NCI-H524 treated with DMSO at 0.1 percent for 48 hours (cell line): ENCODE results near the gene DHRS3.
"Not testable (repeated sequence)": the region's sequence is repeated elsewhere in the genome, so short reads cannot be mapped to it uniquely, and the experiment has no call there.

Experiments
- DNase-seq: peaks from one replicate; lab custom pipeline; 2025; lab: John Stamatoyannopoulos, UW

Gene DHRS3

DNA sequence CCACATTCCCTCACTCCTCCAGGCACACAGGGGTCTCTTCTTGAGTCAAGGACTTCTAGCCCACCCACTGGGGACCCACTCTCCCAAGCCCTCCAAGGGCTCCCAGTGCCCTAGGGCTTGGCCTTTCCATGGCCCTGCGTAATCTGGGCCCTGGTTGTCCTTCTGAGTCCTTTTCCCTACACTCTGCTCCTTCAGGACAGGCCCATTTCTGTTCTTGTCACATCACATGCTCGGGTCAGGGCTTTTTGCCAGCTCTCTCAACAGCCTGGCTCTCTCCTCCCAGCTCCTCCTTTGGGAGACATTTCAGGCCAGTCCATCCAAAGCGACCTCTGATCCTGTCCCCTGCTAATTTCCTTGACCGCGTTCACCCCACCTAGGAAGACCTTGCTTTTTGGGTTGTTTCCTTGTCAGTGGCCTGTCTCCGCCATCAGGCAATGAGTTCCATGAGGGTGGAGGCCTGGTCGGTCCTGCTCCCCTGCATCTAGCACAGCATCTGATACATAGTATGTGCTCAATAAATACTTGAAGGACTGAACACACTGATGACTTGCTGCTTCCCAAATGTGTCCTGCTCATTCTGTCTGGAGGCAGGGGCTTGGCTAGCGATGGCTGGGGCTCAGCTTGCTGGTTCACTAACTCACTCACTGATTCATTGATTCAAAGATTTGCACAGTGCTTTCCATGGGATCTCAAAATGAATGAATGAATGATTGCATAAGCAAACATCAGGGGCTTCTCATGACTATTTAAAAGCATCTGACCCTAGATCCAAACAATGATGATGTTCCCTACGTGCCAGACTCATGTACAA lies 44.8 kb downstream of the DHRS3 start:
- no peak for DNase-seq

DNA sequence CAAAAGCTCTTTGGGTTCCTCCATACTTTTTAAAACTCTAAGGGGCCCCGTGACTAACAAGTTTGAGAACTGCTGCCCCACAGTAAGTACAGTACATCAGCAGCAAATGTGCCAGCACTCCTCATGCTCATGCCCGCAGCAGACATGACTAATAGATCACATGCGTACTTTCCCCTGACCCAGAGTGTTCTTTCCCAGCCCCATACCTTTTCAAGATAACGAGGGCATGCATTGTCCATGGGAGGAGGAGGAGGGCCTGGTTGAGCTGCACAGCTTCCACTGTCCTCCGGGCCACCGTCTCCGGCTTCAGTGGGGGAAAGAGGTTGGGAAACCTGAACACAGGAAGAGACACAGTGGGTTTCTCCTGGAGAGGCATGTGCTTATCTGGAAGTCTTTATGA lies 45.5 kb downstream of the DHRS3 start:
- no peak for DNase-seq

DNA sequence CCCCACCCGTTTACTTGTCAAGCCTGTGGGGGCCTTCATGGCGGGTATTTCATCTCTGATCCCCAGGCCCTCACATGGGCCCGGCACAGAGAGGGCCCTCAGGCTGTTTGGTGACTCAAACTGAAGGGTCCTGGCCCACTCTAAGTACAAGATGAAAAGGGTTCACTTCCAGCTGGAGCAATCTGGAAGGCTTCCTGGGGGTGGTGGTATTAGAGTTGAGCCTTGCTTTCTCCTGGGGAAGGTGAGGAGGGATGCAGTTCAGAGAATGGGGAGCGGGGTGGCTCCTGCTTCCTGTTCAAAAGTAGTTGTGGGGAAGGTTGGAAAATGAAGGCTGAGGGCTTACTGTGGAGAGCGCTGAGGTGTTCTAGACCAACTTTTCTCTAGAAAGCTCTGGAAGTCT lies 47.7 kb downstream of the DHRS3 start:
- DNase-seq = no peak

DNA sequence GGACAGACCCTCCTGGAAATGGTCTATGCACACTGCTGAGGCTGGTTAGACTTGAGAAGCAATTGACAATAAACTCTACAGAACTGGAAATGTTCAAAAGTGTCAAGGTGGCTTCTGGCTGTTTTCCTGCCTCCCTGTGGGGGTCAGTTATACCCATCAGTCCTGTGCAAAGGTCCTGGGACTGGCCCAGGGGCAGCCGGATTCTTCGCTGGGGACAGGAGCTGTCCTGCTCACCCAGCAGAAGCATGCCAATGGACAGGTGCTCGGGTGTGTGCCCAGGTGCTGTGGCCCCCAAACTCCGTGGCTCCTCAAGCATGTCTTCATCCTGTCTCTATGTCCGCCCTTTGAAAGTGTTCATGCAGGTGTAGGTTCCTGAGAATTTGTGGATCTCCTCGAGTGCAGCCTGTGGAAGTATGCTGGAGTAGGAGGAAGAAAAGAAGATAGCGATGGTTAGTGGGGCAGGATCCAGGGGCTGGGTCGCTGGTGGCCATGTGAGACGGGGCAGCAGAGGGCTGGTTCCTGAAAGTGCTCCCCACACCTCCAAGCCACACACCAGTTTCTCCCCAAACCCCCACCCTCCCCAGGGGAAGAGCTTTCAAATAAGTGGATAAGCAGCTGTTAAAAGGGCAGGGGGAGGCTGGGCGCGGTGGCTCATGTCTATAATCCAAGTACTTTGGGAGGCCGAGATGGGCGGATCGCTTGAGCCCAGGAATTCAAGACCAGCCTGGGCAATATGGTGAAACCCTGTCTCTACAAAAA lies 49.8 kb downstream of the DHRS3 start:
- DNase-seq = no peak

DNA sequence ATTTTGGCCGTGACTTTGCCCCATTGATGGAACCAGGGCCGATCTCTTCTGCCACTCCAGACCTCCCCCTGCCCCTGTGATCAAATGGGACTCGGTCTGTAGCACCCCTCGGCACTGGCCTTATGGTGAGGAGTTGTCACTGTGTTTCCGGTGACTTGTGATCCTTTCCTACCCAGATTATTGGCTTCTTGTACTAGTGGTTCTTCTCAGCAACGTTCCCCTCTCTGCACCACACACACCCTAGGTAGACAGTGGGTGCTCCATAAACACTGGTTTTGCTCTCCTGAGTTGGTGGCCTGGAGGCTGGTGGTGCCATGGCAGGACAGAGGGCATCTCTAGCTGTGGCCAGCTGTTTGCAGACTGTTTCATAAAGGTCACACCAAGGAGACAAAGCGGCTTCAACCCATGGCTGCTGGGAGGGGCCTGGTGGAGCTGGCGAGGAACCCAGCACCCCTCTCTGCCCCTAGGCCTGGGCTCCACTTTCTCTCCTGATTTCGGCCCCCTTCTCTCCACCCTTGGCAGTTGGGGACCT lies 50.7 kb downstream of the DHRS3 start:
- no peak for DNase-seq

DNA sequence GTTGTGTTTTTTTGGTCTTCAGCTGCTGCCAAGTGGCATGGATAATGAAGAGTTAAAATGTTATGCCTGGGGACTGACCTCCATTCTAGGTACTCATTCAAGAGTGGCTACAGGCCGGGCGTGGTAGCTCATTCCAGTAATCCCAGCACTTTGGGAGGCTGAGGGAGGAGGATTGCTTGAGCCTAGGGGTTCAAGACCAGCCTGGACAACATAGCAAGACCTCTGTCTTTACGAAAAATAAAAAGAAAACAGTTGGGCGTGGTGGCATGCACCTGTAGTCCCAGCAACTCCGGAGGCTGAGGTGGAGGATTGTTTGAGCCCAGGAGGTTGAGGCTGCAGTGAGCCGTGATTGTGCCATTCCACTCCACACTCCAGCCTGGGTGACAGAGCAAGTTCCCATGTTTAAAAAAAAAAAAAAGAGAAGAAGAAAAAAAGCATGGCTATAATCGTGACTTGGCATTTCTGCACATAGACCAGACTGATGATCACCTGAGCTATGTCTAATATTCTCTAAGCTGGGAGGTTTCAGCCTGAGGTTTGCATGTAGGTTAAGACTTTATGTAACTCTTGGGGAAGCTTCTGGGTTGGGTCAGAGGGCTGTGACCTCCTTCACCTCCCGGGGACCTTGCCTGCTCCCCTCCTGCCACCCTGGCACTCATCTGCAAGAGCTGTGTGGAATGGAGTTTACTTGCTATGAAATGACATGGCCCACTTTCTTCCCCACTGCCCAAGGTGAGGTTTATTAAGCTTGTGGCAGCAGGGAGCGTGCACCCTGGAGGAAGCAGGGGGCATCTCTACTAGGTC lies 51.3 kb downstream of the DHRS3 start:
- DNase-seq = no peak

DNA sequence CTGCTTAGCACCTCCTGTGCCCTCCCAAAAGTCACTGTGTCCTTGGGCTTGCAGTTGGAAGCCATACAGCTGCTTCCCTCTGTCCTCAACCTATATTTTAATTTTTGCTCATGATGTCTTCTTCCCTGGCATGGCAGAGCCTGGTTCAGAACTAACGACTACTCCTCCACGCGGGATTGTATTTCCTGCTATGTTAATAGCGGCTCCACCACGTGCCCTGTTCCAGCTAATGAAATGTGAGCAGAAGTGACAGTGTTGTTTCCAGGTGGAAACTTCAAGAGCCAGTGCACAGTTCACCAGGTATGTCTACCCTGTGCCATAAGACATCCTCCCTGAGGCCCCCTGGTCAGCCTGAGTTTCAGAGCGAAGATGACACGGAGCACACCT lies 52.1 kb downstream of the DHRS3 start:
- DNase-seq = no peak

DNA sequence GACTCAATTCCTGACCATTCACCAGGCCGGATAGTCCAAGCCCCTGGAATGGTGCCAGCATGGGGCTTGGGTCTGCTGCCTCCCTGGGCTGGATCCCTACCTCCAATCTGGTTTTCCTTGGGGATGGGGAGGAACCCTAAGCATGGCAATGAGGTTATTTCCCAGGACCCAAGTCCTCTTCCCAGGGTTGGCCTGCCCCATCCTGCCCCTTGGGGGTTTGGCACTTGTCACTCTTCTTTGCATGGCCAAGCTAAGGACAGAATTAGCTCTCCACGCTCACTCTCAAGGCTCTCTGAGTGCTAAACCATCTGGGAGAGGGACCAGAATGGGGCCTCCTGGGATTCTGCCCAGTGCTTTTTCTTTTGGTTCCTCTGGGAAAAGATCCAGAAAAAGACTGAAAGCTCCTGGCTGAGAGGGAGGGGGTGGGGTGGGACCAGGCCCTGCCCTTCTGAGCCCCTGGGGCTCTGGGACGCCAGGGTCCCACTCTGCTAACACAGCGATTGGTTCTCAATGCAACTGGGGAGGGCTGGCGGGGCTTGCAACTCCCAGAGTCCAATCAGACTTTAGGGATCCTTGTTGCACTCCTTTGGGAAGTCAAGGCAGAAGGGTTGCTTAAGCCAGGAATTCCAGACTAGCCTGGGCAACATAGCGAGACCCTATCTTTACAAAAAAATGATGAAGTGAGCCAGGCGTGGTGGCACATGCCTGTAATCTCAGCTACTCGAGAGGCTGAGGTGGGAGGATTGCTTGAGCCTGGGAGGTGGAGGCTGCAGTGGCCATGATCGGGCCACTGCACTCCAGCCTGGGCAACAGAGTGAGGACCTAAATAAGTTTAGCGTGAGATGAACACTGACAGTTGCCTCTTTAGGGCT lies 52.7 kb downstream of the DHRS3 start:
- no peak for DNase-seq

DNA sequence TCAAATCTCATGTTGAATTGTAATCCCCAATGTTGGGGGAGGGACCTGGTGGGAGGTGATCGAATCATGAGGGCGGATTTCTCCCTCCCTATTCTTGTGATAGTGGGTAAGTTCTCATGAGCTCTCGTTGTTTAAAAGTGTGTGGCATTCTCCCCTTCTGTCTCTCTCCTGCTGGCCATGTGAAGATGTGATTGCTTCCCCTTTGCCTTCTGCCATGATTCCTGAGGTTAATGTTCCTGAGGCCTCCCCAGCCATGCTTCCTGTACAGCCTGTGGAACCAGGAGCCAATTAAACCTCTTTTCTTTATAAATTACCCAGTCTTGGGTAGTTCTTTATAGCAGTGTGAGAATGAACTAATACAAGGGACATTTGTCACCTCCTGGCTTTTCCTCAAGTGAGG lies 53.8 kb downstream of the DHRS3 start:
- not testable (repeated sequence) for DNase-seq

DNA sequence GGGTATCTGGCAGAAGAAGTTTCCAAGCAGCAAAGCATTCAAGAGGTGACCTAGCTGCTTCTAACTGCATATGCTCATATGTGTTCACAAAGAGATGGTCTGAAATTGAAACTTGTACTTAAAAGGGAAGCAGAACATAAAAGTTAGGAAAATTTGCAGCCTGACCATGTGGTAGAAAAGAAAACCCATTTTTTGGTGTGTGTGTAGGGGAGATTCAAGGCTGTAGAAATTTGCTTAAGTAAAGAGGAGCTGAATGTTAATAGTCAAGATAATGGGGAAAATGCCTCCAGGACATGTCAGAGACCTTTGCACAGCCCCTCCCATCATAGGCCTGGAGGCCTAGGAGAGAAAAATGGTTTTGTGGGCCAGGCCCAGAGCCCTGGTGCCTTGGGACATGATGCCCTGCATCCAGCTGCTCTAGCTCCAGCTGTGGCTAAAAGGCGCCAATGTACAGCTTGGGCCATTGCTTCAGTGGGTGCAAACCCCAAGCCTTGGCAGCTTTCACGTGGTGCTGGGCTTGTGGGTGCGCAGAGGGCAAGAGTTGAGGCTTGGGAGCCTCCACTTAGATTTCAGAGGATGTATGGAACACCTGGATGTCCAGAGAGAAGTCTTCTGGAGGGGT lies 54.9 kb downstream of the DHRS3 start:
- no peak for DNase-seq

DNA sequence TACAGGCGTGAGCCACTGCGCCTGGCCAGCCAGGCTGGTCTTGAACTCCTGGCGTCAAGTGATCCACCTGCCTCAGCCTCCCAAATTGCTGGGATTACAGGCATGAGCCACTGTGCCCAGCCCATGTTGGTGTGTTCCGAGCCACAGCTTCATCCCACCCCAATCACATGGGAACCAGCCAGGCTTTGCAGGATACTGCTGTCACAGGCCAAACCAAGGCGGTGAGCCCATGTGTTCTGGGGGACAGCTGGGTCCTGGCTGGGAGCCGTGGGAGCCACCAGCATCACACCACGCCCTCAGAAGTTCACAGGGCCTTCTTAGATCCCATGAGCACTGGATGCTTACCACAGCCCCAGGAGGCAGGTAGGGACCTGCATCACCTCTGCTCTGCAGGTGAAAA lies 56.9 kb downstream of the DHRS3 start:
- no peak for DNase-seq

DNA sequence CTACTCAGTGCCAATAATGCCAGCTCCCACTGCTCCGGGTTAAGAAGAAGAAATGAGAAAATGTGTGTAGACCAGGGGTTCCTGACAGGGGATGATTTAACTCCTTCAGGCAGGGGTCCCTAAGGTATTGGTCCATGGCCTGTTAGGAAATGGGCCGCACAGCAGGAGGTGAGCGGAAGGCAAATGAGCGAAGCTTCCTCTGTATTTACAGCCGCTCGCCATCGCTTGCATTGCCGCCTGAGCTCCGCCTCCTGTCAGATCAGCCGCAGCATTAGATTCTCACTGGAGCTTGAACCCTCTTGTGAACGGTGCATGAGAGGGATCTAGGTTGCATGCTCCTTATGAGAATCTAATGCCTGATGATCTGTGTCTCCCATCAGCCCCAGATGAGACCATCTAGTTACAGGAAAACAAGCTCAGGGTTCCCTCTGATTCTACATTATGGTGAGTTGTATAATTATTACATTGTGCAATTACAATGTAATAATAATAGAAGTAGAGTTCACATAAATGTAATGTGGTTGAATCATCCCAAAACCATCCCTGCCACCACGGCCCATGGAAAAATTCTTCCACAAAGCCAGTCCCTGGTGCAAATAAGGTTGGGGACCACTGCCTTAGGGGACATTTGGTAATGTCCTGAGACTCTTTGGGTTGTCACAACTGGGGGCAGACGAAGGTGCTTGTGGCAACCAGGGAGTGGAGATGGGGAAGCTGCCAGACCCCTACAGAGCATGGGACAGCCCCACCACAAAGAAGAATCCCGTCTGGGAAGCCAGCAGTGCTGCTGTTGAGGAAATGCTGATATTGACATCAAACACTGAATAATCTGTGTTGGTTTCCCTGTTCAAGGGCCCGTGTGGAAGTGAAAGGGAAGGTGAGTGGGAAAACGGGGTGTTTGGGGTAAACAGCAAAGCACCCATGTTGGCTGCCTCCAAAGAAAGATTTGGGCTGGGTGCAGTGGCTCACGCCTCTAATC lies 60.8 kb downstream of the DHRS3 start:
- DNase-seq = no peak

DNA sequence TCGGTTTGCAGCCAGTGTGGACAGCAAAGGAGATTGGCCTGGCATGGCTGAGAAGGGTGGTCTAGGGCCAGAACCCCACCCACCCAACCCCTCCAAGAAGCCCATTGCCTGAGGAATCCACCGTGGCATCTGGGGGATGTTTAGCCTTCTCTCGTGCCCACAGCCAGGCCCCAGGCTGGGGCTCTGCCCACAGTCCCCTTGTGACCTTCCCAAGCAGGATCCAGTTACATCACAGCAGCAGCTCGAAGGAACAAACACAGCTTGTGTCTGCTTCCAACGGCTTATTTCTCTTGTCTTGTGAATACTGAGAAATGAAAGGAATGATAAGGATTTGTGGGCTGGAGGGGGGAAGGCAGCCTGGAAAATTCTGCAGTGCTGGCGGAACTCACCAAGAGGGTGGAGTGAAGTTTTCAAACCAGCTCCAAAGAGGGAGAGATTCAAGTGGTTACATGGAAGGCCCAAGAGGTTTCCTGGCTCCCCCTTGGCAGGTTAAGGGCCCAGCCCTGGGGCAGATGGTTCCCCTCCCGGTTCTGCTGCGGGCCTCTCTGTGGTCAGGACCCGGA lies 61.6 kb downstream of the DHRS3 start:
- DNase-seq = no peak

DNA sequence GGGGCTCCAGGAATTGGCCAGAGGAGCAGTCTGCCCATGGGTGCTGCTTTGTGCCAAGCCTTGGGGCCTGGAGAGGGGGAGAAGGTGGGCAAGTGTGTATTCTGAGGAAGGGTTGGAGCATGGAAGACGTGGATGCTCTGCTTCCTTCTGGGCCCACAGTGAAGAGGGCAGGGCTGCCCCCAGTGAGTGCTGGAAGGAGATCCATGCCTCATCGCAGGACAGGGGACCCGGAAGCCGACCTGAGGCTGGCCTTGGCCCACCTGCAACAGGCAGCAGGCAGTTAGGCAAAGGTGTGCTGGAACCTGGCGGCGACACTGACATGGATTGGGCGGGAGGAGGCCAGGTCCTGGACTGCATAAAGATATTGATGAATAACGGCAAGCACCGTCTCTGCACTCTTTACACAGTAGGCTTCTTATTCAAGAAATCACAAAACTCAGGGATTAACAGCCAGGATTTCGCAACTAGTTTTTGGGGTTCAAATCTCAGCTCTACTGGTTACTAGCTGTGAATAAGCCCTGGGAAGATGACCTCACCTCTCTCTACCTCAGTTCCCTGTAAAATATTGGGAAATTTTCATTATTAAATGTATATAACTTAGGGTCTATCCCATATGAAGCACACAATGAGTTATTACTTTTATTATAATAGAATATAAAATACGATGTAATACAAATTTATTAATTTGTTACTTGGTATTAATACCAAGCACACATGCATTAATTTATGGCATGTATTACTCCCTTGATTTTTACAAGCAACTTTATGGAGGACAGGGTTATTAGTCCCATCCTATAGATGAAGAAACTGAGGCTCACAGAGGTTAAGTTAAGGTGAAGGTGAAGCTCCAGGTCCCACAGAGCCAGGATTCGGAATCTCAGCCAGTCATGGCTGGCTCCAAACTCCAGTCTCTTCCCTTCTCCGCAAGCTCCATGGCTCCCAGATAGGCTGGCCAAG lies 62.3 kb downstream of the DHRS3 start:
- DNase-seq = no peak

DNA sequence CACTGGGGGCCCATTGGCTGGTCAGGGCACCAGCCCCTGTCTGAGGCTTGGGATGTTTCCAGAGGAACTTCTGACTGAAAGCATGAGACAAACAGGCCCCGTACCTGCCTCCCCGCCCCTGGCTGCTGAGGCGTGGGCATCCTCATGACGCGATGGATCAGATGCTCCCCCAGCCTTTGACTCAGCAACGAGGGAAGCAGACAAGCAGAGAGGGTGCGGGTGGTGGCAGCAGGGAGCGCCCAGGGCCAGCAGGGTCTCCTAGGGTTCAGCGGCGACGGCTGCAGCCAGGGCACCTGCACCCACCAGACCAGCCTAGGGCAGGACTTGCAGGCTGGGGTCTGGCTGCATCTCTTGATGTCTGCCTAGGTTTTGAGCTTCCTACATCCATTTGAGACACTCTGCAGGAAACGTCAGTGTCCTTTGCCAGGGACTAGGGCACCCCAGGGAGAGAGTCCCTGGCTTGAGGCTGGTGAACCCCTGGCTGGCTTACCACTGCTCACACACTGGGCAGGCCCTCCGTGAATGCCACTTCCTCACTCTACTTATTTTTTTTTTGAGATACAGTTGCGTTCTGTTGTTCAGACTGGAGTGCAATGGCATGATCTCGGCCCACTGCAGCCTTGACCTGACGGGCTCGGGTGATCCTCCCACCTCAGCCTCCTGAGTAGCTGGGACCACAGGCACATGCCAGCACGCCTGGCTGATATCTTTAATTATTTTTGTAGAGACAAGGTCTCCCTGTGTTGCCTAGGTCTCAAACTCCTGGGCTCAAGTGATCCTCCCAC lies 63.3 kb downstream of the DHRS3 start:
- DNase-seq = no peak

DNA sequence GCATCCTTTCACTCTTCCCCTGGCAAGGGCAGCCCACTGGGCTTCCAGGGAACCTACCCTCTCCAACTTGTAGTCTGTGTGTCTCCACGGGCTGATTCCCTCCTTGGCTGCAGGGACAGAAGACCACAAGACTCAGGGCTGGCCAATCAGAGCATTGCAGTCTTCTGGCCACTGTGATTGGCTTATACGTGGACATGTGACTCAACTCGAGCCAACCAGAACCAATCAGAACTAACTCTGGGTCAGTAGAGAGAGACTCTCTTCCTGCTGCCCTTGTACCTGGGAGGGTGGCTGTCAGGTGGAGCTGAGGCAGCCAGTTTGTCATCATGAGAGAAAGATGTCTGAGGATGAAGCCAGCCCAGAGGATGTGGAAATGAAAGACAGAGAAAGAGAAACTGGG lies 64.0 kb downstream of the DHRS3 start:
- no peak for DNase-seq
